Stimulated activated CD8-positive, alpha-beta memory T cell treated with anti-CD3 and anti-CD28 coated beads, Interleukin-2, amount 100 ng/mL, for 48 hours (primary cell): ENCODE results near the gene NUDT13.
"Not testable (repeated sequence)": the region's sequence is repeated elsewhere in the genome, so short reads cannot be mapped to it uniquely, and the experiment has no call there.

Source experiments
- DNase-seq, 2 donors: peaks; one replicate each; pipeline ENCODE4 v3.0.0-alpha.2; 2020; ENCODE audit warnings: low read depth in 2 of 2

Gene NUDT13

DNA sequence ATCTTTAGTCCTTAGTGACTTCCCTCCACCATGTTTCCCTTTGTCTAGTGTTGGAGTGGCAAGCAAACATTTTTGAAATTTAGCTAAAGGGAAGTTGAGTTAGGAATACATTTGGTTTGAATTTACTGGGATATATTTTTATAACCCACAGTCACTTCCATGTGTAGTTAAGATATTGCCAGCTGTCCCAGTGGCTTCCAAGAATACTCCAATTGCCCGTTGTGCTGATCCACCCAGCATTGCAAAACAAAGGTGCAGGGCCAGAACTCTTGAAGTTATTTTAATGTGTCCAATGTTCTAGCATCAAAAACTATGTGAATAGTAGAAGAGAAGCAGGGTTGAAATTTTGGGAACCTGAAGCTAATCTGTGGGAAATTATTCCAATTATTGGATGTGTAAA lies 11.1 kb upstream of the NUDT13 start:
- DNase-seq: no peak

DNA sequence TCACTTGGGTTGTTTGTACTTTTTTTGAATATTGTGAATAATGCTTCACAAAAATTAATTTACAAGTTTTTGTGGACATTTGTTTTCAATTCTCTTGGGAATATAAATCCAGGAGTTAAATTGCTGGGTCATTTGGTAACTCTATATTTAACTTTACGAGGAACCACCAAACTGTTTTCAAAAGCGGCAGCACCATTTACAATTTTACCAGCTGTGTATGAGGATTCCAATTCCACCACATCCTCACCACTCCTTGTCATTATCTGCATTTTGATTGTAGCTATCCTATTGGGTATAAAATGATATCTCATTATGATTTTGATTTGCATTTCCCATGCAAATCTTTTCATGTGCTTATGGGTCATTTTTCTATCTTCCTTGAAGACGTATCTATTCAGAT lies 4.0 kb upstream of the NUDT13 start:
- no peak for DNase-seq

- DNase-seq: not testable (repeated sequence)
Observed at GRCh38 chr10:73109248-73109652, 1.0 kb upstream of the NUDT13 start.

GRCh38 chr10:73112032-73112431 lies 1.8 kb downstream of the NUDT13 start:
- DNase-seq: not testable (repeated sequence)

DNA sequence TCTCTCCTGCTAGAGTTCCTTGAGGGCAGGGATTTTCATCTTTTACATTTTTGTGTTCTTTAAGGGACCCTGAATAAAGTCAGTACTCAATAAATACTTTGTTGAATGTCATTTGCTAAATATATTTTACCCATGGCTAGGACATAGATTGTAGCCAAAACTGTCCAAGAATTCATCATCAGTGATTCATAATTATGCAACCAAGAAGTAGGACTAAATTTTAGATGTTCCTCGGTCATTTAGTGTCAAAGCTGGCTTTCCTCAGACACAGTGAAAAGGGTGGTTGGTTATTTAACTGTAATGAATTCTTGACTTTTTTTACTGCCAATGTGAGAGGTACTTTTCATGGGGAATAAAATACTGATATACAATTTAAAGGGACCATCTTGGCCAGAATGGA lies 3.3 kb downstream of the NUDT13 start:
- DNase-seq: no peak

DNA sequence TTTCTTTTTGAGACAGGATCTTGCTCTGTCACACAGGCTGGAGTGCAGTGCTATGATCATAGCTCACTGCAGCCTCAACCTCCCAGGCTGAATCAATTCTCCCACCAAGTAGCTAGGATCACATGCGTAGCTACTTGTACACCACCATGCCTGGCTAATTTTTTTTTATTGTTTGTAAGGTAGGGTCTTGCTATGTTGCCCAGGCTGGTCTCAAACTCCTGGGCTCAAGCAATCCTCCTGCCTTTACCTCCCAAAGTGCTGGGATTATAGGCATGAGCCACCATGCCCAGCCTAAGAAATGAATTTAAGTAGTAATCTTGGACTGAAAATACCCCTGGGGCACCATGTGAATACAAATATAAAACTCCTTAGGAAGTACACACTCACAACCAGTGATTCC lies 5.8 kb downstream of the NUDT13 start:
- DNase-seq: no peak

- DNase-seq: no peak
Observed at GRCh38 chr10:73117976-73118743, 7.9 kb downstream of the NUDT13 start.

GRCh38 chr10:73119457-73119856 lies 9.2 kb downstream of the NUDT13 start:
- DNase-seq: no peak

- no peak for DNase-seq
Observed at GRCh38 chr10:73119952-73120351, 9.7 kb downstream of the NUDT13 start.

GRCh38 chr10:73126343-73126742 lies 16.1 kb downstream of the NUDT13 start:
- DNase-seq: no peak

DNA sequence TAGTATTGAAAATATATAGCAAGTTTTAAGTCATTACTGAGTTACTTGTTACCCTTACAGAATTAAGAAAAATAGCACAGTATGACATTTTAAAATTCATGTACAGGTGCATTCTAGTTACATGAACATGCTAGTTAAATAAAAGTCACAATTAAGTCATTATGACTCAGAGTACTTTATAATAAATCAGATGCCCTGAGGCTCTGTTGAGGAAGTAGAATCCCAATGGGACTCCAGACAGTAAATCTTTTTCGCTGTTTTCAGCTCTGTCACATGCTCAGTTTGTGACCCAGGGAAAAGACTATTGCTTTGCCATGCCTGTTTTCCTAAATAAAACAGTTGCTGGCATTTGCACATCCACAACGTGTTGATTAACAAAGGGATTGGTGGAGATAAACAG lies 21.0 kb downstream of the NUDT13 start:
- DNase-seq: no peak

DNA sequence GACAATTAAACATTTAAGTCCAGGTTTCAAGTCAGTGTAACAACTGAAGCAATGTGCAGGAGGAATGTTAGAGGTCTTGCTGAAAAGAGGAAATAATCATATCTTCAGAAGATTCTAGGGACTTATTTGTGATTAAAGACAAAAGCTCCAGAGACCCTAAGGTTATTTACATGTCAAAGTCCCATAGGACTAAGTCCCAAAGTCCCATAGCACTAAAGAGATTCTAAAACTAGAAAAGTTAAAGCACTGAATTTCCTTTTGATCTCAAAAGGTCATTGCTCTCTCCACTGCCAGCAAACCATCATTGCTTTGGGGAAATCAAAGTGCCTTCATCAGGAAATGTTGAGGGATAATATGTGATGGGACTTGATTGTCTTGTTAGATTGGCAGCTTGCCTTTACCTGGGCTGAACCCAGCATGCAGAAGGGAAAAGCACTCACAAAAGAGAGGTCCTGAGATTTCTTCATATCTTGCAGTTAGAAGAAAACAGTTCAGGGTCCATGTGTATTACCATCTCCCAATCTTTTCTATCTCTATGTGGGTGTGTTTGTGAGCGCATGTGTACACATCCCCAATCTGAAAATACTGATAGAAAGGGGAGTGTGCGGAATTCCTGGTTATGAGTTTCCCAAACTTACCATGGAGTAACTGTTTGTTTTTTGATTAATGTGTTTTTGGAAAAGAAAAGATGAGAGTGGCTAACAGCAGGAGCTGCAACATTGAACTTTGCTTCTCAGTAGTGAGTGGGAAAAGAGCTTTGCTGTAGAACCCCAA lies 21.8 kb downstream of the NUDT13 start:
- no peak for DNase-seq

GRCh38 chr10:73134727-73135126 lies 24.5 kb downstream of the NUDT13 start:
- DNase-seq: no peak

DNA sequence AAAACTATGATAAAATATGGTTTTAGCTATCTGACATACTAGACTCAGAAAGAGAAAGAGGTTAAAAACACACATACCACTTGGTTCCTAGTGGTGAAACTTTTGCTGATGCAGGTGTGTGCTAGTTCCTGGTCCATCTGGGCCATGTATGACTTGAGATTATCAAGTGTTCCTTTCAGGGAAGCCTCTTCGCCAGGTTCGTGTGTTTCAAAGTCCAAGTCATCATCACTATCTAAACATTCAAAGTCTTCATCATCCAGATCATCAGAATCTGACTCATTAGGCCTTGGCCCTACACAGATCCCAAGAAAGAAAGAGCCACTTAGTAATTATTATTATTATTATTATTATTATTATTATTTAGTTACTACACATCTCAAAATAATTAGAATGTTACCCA lies 26.4 kb downstream of the NUDT13 start:
- DNase-seq: no peak

GRCh38 chr10:73139251-73139650 lies 29.0 kb downstream of the NUDT13 start:
- DNase-seq: no peak

DNA sequence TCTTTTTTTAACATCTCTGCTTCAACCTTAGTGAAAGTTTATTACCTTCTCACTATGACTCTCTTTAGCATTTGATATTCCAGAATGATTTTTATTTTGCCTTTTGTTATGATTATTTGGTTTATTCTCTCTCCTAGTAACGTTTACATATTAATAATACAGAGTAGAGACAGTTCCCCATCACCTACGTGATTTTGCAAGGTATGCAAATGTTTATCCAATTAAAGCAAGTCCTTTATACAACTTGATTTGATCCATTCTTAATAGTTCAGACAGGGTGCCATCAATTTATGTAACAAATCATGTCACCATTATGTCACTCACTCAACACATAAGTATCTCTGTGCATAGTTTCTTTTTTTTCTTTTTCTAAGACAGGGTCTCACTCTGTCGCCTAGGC lies 31.3 kb downstream of the NUDT13 start:
- no peak for DNase-seq

- not testable (repeated sequence) for DNase-seq
Observed at GRCh38 chr10:73150633-73151413, 40.6 kb downstream of the NUDT13 start.

- DNase-seq: no peak
Observed at GRCh38 chr10:73152009-73152408, 41.8 kb downstream of the NUDT13 start.

DNA sequence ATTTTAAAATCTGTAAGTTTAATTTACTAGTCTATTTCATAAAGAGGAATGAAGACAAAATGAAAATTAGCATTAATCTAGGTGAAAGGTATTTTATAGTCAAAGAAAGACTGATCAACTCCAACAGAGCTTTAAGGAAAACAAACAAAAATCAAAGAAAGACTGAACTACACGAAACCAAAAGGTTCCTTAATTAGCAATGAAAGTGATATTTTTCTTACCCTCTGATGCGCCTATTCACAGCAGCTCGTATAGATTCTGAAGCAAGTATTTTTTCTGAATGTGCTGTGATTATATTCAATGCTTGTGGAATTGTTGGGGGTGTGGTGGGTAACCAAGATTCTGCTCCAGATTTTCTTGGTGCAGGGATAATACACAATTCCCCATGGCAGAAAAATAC lies 45.8 kb downstream of the NUDT13 start:
- DNase-seq: no peak

GRCh38 chr10:73159038-73159648 lies 48.9 kb downstream of the NUDT13 start:
- DNase-seq: peak; percentile 12 to 20

- no peak for DNase-seq
Observed at GRCh38 chr10:73161079-73161478, 50.8 kb downstream of the NUDT13 start.

DNA sequence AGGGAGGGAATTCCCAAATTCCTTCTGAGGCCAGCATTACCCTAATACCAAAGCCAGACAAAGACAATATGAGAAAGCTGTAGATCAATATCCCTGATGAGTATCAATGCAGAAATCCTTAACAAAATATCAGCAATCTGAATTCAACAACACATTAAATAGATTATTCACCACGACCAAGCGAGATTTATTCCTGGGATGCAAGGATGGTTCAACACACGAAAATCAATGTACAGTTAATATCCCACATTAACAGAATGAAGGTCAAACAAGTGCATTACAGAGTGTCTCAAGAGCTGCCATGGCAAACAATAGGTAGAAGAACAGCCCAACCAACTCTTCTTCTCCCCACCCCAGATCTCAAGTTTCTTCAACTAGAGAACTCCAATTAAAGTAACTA lies 51.4 kb downstream of the NUDT13 start:
- no peak for DNase-seq
